Measurements from ENCODE around the gene SH2D6. TPM values are rescaled to one million over a fixed set of nuclear protein-coding genes. Genes with fewer than 3 reads are reported as not detected.

SH2D6 gene
- polyA plus RNA-seq, 5 donors = 0.67 to 1.7 (median 0.85) TPM

- DNase-seq = no peak
Observed at GRCh38 chr2:85421260-85422071, 3.0 kb downstream of the SH2D6 start.

- no peak for DNase-seq
Observed at GRCh38 chr2:85422072-85422457, 3.6 kb downstream of the SH2D6 start.

GRCh38 chr2:85423525-85423924, 5.0 kb downstream of the SH2D6 start:
- no peak for DNase-seq

- no peak for DNase-seq
Observed at GRCh38 chr2:85425588-85425987, 7.1 kb downstream of the SH2D6 start.

GRCh38 chr2:85427300-85427835, 8.9 kb downstream of the SH2D6 start:
- DNase-seq = no peak

- DNase-seq = no peak
Observed at GRCh38 chr2:85428343-85428881, 9.9 kb downstream of the SH2D6 start.

GRCh38 chr2:85429213-85429923, 10.9 kb downstream of the SH2D6 start:
- no peak for DNase-seq

- no peak for DNase-seq
Observed at GRCh38 chr2:85429924-85430289, 11.4 kb downstream of the SH2D6 start.

- DNase-seq = peak in 1 of 2 donors; percentile 51
Observed at GRCh38 chr2:85430752-85431569, 12.4 kb downstream of the SH2D6 start.

- no peak for DNase-seq
Observed at GRCh38 chr2:85431570-85432205, 13.2 kb downstream of the SH2D6 start.

- DNase-seq = peak; percentile 83 to 84
Observed at GRCh38 chr2:85433511-85434089, 15.1 kb downstream of the SH2D6 start.

GRCh38 chr2:85434696-85435095, 16.2 kb downstream of the SH2D6 start:
- DNase-seq = no peak

- DNase-seq = no peak
Observed at GRCh38 chr2:85435220-85435958, 16.9 kb downstream of the SH2D6 start.

GRCh38 chr2:85435981-85436835, 17.7 kb downstream of the SH2D6 start:
- DNase-seq = no peak

GRCh38 chr2:85436836-85437487, 18.4 kb downstream of the SH2D6 start:
- no peak for DNase-seq

GRCh38 chr2:85437488-85438200, 19.1 kb downstream of the SH2D6 start:
- peak; percentile 88 to 89 for DNase-seq

GRCh38 chr2:85438201-85439024, 19.9 kb downstream of the SH2D6 start:
- no peak for DNase-seq
